H9 (cell line): ENCODE data around the gene C2orf72. TPM values are rescaled to one million over a fixed set of nuclear protein-coding genes. Genes with fewer than 3 reads are reported as not detected.

Experiments used
- DNase-seq: peaks from one replicate; pipeline ENCODE4 v3.0.0-alpha.2; 2017
- H2AFZ ChIP-seq: one replicate; pipeline ENCODE4 v1.6.1; 2013; ENCODE audit warnings: mild to moderate bottlenecking, low read length, control low read depth, moderate library complexity
- H2AK5ac ChIP-seq: 2 replicates; pipeline ENCODE4 v1.6.1; 2013; ENCODE audit warnings: low read length, control low read depth, mixed read lengths; ENCODE audit not compliant: insufficient read length
- H2BK120ac ChIP-seq: one replicate; pipeline ENCODE4 v1.6.1; 2013; ENCODE audit warnings: low read depth, mild to moderate bottlenecking, low read length, control low read depth, inconsistent platforms; ENCODE audit not compliant: poor library complexity, severe bottlenecking
- H2BK12ac ChIP-seq: 2 replicates; pipeline ENCODE4 v1.6.1; 2013; ENCODE audit warnings: low read length, control low read depth, mixed read lengths, low read depth; ENCODE audit not compliant: insufficient read length
- H2BK15ac ChIP-seq: 2 replicates; pipeline ENCODE4 v1.6.1; 2013; ENCODE audit warnings: low read depth, low read length, control low read depth
- H2BK20ac ChIP-seq: one replicate; pipeline ENCODE4 v1.6.1; 2013; ENCODE audit warnings: low read depth, mild to moderate bottlenecking, low read length, control low read depth, inconsistent platforms; ENCODE audit not compliant: poor library complexity, severe bottlenecking
- H2BK5ac ChIP-seq: 2 replicates; pipeline ENCODE4 v1.6.1; 2013; ENCODE audit warnings: low read length, control low read depth, mixed read lengths; ENCODE audit not compliant: insufficient read length
- H3K14ac ChIP-seq: 2 replicates; pipeline ENCODE4 v1.6.1; 2013; ENCODE audit warnings: low read length, control low read depth; ENCODE audit not compliant: insufficient read depth
- H3K18ac ChIP-seq: 2 replicates; pipeline ENCODE4 v1.6.1; 2013; ENCODE audit warnings: low read depth, mild to moderate bottlenecking, mixed read lengths, low read length, control low read depth; ENCODE audit not compliant: insufficient read length
- H3K23ac ChIP-seq: 2 replicates; pipeline ENCODE4 v1.6.1; 2013; ENCODE audit warnings: low read length, control low read depth, mixed read lengths, low read depth; ENCODE audit not compliant: insufficient read length
- H3K23me2 ChIP-seq: 2 replicates; pipeline ENCODE4 v1.6.1; 2013; ENCODE audit warnings: low read depth, mild to moderate bottlenecking, mixed read lengths, low read length, control low read depth; ENCODE audit not compliant: insufficient read length, poor library complexity, severe bottlenecking
- H3K27ac ChIP-seq: 2 replicates; pipeline ENCODE4 v1.5.1; 2013; ENCODE audit warnings: low read length, control low read depth, mixed read lengths, low read depth; ENCODE audit not compliant: insufficient read length
- H3K27me3 ChIP-seq: 2 replicates; pipeline ENCODE4 v1.6.1; 2013; ENCODE audit warnings: low read length, control low read depth, inconsistent platforms; ENCODE audit not compliant: insufficient read depth
- H3K4ac ChIP-seq: 2 replicates; pipeline ENCODE4 v1.6.1; 2013; ENCODE audit warnings: low read depth, mild to moderate bottlenecking, control low read depth, inconsistent platforms, low read length, moderate library complexity
- H3K4me1 ChIP-seq: 2 replicates; pipeline ENCODE4 v1.6.1; 2013; ENCODE audit warnings: low read length, control low read depth, inconsistent platforms; ENCODE audit not compliant: insufficient read depth
- H3K4me2 ChIP-seq: 2 replicates; pipeline ENCODE4 v1.6.1; 2013; ENCODE audit warnings: low read length, control low read depth, mixed read lengths; ENCODE audit not compliant: insufficient read length, insufficient read depth
- H3K56ac ChIP-seq: 2 replicates; pipeline ENCODE4 v1.6.1; 2013; ENCODE audit warnings: low read depth, mild to moderate bottlenecking, mixed read lengths, low read length, control low read depth; ENCODE audit not compliant: insufficient read length
- H3K79me1 ChIP-seq: 2 replicates; pipeline ENCODE4 v1.6.1; 2013; ENCODE audit warnings: low read depth, mild to moderate bottlenecking, moderate library complexity, low read length, control low read depth, inconsistent platforms; ENCODE audit not compliant: insufficient read depth, poor library complexity, severe bottlenecking
- H3K79me2 ChIP-seq: 2 replicates; pipeline ENCODE4 v1.6.1; 2013; ENCODE audit warnings: low read length, control low read depth, inconsistent platforms; ENCODE audit not compliant: insufficient read depth
- H3K9ac ChIP-seq: 2 replicates; pipeline ENCODE4 v1.6.1; 2013; ENCODE audit warnings: low read length, control low read depth, mixed read lengths; ENCODE audit not compliant: insufficient read length; ENCODE audit errors: extremely low read depth
- H3K9me3 ChIP-seq: one replicate; pipeline ENCODE4 v1.6.1; 2013; ENCODE audit warnings: low read depth, low read length, inconsistent platforms; ENCODE audit not compliant: control insufficient read depth
- H3T11ph ChIP-seq: one replicate; pipeline ENCODE4 v1.6.1; 2013; ENCODE audit warnings: mild to moderate bottlenecking, low read length, control low read depth, inconsistent platforms
- H4K20me1 ChIP-seq: one replicate; pipeline ENCODE4 v1.6.1; 2013; ENCODE audit not compliant: control insufficient read depth, insufficient read length, insufficient read depth
- H4K5ac ChIP-seq: 2 replicates; pipeline ENCODE4 v1.6.1; 2013; ENCODE audit warnings: low read depth, mild to moderate bottlenecking, mixed read lengths, low read length, control low read depth; ENCODE audit not compliant: insufficient read length
- H4K8ac ChIP-seq: replicated peaks from 2 replicates; pipeline ENCODE4 v1.6.1; 2013; ENCODE audit warnings: low read length, control low read depth, mixed read lengths, low read depth; ENCODE audit not compliant: insufficient read length
- H4K91ac ChIP-seq: 2 replicates; pipeline ENCODE4 v1.6.1; 2013; ENCODE audit warnings: low read depth, mild to moderate bottlenecking, moderate library complexity, mixed read lengths, low read length, control low read depth; ENCODE audit not compliant: insufficient read length
- H3K27ac Mint-ChIP-seq, 3 experiments: 2 replicates in 2 of 3; 3 replicates in 1 of 3; pipeline ENCODE4 v1.8.0; 2020 to 2021; ENCODE audit warnings: mixed read lengths in 3 of 3, mild to moderate bottlenecking in 1 of 3, moderate library complexity in 1 of 3
- H3K27me3 Mint-ChIP-seq: 2 replicates; pipeline ENCODE4 v1.8.0; 2021; ENCODE audit warnings: low read depth, mild to moderate bottlenecking, moderate library complexity, mixed read lengths
- H3K36me3 Mint-ChIP-seq, 3 experiments: 2 replicates in 2 of 3; 3 replicates in 1 of 3; pipeline ENCODE4 v1.8.0; 2020 to 2021; ENCODE audit warnings: low read depth in 3 of 3, mixed read lengths in 3 of 3; ENCODE audit not compliant: insufficient read depth in 1 of 3
- H3K4me1 Mint-ChIP-seq, 2 experiments: 2 replicates each; pipeline ENCODE4 v1.8.0; 2020; ENCODE audit warnings: mixed read lengths in 2 of 2
- H3K4me3 Mint-ChIP-seq, 2 experiments: 2 replicates in 1 of 2; 3 replicates in 1 of 2; pipeline ENCODE4 v1.8.0; 2020 to 2021; ENCODE audit warnings: mild to moderate bottlenecking in 2 of 2, mixed read lengths in 2 of 2, moderate library complexity in 1 of 2
- H3K9me3 Mint-ChIP-seq, 2 experiments: 2 replicates in 1 of 2; 3 replicates in 1 of 2; pipeline ENCODE4 v1.8.0; 2020; ENCODE audit warnings: mild to moderate bottlenecking in 2 of 2, mixed read lengths in 2 of 2, moderate library complexity in 1 of 2
- WGBS: extraction: QIAGEN DNeasy Blood & Tissue Kit; methylation state at CpG from one replicate; pipeline ENCODE4 v1.1.7; 2013; ENCODE audit warnings: missing lambda C conversion rate, low lambda C conversion rate, mixed read lengths; ENCODE audit not compliant: insufficient read length; ENCODE audit errors: extremely low coverage; 5-methylcytosine and 5-hydroxymethylcytosine counted together
- total RNA-seq: library from RNA; stranded (reverse); gene quantifications from 2 replicates; pipeline ENCODE4 v1.2.1, GENCODE V29; 2021
- TF ChIP-seq, protein P1 (sequence below): fragments of 200-600 bp; sonication (generic); conservative IDR thresholded peaks from 3 replicates; pipeline ENCODE4 v1.8.0; 2021; ENCODE audit warnings: antibody characterized with exemption, mild to moderate bottlenecking

Gene C2orf72
- total RNA-seq, 1 experiment from 2014 or later, result 1.0 TPM

DNA sequence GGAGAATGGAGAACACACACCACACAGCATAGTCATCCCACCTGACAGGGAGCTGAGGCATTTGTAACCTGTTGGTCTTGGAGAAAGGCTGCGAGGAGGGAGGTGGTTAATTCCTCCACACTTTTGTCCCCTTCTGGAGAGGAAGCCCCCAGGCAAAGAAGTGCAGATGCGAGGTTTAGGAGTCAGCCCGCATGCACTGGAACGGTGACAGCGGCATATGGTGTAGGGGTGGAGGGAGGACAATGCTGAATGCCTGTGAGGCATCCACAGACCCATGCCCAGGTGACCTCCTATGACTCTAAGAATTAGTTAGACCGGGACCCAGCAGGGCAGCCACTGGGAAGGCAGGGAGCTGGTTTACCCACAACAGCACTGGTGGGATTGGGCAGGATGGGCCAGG, 29.2 kb upstream of the C2orf72 start:
- no peak overlapping the region for H3K4me3 Mint-ChIP-seq

More for the DNA sequence above, 29.2 kb upstream of the C2orf72 start:
- Histone ChIP-seq H3T11ph (no peak overlapping the region), H2BK12ac (no peak overlapping the region), H3K4me2 (no peak overlapping the region), H3K4ac (no peak overlapping the region), H3K23me2 (no peaks in the 10 kb centered on the region), H3K14ac (no peak overlapping the region), H2AFZ (no peak overlapping the region), H4K91ac (no peak overlapping the region), H3K4me1 (no peaks in the 10 kb centered on the region), H4K5ac (no peak overlapping the region), H2BK5ac (no peak overlapping the region), H2AK5ac (no peak overlapping the region), H3K27me3 (no peaks in the 10 kb centered on the region; the same call in 1 of the 2 replicates), H2BK120ac (no peak overlapping the region), H3K9ac (no peak overlapping the region), H3K9me3 (no peaks in the 10 kb centered on the region), H3K79me2 (no peaks in the 10 kb centered on the region), H3K18ac (no peak overlapping the region), H4K8ac (no peak overlapping the region), H2BK20ac (no peak overlapping the region), H3K27ac (no peak overlapping the region), H3K23ac (no peak overlapping the region), H4K20me1 (no peaks in the 10 kb centered on the region), H2BK15ac (no peak overlapping the region), H3K56ac (no peak overlapping the region), H3K79me1 (no peaks in the 10 kb centered on the region)
- Mint-ChIP-seq H3K4me1 (peaks cover 0 to 4% of the 10 kb centered on the region in 2 experiments; a peak in 3 of 4 replicates), H3K9me3 (peaks cover 11 to 18% of the 10 kb centered on the region in 2 experiments), H3K27me3 (peaks cover 45% of the 10 kb centered on the region), H3K27ac (no peak overlapping the region), H3K36me3 (peaks cover 9 to 10% (median 9%) of the 10 kb centered on the region in 3 experiments)
- TF ChIP-seq, protein P1, sequence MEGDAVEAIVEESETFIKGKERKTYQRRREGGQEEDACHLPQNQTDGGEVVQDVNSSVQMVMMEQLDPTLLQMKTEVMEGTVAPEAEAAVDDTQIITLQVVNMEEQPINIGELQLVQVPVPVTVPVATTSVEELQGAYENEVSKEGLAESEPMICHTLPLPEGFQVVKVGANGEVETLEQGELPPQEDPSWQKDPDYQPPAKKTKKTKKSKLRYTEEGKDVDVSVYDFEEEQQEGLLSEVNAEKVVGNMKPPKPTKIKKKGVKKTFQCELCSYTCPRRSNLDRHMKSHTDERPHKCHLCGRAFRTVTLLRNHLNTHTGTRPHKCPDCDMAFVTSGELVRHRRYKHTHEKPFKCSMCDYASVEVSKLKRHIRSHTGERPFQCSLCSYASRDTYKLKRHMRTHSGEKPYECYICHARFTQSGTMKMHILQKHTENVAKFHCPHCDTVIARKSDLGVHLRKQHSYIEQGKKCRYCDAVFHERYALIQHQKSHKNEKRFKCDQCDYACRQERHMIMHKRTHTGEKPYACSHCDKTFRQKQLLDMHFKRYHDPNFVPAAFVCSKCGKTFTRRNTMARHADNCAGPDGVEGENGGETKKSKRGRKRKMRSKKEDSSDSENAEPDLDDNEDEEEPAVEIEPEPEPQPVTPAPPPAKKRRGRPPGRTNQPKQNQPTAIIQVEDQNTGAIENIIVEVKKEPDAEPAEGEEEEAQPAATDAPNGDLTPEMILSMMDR, result no peak
- WGBS, result no CpG with 5 or more reads among the region's 6 CpGs
- no peak for DNase-seq
